Raji (cell line): ENCODE results near the gene TPX2.

ENCODE experiments used
- POLR2A ChIP-seq: IDR thresholded peaks from 2 replicates; pipeline ENCODE4 v1.6.1; 2011; ENCODE audit warnings: low read depth, low read length, control low read depth; ENCODE audit not compliant: insufficient read depth

TPX2 gene

DNA sequence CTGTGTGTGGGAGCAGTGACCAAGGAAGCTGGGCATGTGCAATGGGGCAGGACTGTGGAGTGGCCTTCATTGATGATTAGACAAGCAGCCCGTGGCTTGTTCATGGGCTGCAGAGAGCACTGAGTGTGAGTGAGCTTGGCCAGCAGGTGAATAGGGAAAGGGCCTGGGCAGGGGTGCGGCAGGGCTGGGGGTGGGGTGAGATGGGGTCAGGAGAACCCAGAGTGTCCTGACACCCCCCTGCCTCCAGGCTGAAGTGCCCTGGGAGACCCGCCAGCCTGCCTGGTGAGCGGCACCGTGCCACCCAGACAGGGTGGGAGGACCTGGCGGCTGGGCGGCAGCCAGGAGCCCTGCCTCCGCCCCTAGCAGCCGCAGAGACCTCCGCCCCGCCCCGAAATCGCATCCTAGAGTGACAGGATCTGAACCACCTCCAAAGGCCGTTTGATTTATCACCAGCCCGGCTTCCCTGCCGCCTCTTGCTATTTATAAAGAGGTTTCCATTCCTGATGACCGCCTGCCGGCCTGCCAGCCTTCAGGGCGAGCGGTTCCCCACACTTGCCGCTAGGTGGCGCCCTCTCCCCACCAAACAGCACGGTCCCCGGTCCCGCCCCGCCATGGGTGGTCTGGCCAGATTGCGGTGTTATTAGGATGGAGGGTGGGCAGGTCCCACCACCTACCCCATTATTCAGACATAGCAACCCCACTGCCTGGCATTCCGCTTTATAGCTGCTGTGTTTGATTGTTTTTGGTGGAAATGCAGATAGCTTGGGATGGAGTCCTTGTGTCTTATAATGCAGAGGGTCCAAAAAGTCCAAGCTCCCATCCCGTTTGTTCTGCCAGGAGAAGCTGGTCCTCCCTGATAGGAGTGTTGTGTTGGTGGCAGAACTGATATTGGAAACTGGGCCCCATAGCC lies 83.6 kb downstream of the TPX2 start:
- no peak for TF ChIP-seq POLR2A

DNA sequence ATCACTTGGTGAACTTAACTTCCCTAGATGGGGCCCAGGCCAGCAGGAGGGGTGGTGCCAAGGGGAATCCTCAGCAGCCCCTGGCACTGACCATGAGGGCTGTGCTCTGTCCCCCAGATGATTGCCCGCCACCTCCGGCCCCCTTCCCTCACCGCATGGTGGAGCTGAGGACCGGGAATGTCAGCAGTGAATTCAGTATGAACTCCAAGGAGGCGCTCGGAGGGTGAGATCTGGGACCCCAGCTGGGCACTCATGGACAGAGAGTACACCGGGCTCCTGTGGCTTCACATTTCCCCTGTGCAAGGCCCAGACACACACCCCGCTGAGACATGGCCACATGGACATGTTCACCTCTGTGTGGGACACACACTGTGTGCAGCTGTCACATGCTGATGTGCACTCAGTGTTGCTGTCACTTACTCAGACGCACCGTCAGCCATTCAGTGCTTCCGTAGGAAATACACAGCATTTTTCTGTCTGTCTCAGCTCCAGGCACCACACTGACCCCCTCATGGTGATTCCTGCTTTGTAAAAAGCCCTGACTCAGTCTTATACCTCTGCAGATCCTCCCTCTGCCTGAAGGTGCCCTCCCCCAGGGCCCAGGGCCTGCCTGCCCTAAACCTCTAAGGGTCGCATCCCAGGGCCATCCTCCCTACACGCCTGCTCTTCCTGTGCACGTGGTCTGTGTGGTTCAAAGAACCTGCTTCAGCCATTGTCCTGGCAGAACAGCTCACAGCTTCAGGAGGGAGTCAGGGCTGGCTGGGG lies 84.5 kb downstream of the TPX2 start:
- TF ChIP-seq POLR2A, result no peak

GRCh38 chr20:31824125-31824485 lies 85.0 kb downstream of the TPX2 start:
- TF ChIP-seq POLR2A, result no peak

DNA sequence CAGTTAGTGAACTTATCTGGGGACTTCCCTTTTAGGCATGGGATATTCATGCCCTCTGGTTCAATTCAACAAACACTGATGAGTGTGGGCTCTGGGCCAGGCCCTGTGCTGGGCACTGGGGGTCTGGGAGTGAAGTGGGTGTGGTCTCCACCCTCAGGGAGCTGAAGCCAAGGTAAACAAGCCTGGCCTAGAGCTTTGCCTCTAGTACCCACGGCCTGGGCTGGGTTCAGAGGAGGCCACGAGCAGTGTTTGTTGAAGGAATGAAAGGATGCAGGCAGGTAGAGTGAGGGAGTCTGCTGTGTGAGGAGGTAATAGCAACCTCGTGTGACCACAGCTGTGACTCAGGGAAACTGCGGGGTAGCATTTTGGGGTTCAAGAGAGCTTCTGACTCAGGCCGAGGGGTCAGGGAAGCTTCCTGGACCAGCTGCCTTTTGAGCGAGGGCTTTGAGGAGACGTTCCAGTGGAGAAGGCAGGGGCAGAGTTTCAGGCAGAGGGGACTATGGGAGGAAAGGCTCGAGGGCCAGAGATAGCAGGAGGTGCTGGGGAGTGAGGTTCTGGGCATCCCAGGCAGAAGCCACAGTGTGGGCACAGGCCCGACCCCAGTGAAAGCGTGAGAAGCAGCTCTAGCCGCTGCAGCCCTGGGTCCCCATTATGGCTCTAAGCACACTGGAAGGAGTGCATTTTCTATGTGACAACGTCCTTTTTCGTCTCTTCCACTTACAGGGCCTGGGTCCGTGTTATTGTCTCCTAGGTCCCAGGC lies 85.6 kb downstream of the TPX2 start:
- no peak for TF ChIP-seq POLR2A

DNA sequence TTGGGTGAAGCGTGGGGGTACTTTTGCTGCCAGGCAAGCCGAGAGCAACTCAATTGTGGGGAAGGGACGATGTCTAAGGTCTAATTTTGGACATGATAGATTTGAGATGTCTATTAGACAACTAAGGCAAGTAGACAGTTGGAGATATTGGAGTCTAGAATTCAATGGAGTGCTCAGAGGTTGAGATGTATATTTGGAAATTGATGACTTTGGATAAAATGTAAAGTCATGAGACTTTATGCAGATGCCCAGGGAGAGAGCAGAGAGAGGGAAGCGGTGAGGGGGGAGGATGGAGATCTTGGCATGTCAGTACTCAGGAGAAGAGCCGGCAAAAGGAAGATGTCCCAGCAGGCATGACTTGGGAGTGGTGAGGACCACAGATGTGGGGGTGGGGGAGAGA lies 87.0 kb downstream of the TPX2 start:
- no peak for TF ChIP-seq POLR2A

GRCh38 chr20:31827059-31827458 lies 88.0 kb downstream of the TPX2 start:
- TF ChIP-seq POLR2A, result no peak

GRCh38 chr20:31829731-31830130 lies 90.6 kb downstream of the TPX2 start:
- TF ChIP-seq POLR2A, result no peak

GRCh38 chr20:31830406-31830981 lies 91.4 kb downstream of the TPX2 start:
- TF ChIP-seq POLR2A, result no peak

GRCh38 chr20:31831211-31831610 lies 92.1 kb downstream of the TPX2 start:
- no peak for TF ChIP-seq POLR2A

DNA sequence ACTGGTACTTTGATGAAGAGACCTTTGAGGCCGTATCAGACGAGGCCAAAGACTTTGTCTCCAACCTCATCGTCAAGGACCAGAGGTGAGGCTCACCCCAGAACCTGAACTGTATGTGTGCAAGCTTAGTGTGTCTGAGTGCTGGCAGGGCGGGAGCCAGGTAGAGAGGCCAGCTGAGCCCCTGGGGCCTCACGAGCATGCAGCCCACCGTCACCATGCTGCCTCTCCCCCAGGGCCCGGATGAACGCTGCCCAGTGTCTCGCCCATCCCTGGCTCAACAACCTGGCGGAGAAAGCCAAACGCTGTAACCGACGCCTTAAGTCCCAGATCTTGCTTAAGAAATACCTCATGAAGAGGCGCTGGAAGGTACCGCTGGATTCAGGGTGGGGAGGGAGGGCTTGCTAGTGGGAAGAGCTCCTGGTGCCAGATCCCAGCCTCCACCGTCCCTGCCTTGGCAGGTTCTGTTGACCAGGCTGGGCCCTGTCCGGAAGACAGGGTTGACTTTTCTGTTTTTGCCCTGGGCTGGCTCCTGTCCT lies 92.7 kb downstream of the TPX2 start:
- TF ChIP-seq POLR2A, result no peak

DNA sequence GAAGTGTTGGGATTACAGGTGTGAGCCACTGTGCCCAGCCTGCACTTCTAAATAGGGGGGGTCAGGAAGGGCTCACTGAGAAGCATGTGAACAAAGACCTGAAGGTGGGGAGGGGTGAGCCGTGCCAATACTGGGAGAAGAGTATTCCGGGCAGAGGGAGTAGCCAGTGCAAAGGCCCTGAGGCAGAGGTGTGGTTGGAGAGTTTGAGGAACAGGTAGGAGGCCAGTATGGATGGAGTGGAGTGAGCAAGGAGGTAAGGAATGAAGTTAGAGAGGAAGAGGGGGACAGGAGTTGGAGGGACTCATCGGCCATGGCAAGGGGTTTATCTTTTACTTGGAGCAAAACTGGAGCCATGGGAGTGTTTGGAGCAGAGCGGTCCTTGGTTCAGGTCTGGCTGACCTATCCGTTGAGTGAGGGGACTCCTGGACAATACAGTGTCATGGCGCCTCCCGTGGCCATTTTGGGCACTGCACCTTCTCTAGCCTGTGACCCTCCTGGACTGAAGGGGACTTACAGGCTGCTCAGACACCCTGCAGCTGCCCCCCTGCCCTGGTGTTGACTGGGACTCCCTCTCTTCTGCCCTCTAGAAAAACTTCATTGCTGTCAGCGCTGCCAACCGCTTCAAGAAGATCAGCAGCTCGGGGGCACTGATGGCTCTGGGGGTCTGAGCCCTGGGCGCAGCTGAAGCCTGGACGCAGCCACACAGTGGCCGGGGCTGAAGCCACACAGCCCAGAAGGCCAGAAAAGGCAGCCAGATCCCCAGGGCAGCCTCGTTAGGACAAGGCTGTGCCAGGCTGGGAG lies 94.2 kb downstream of the TPX2 start:
- TF ChIP-seq POLR2A, result no peak

DNA sequence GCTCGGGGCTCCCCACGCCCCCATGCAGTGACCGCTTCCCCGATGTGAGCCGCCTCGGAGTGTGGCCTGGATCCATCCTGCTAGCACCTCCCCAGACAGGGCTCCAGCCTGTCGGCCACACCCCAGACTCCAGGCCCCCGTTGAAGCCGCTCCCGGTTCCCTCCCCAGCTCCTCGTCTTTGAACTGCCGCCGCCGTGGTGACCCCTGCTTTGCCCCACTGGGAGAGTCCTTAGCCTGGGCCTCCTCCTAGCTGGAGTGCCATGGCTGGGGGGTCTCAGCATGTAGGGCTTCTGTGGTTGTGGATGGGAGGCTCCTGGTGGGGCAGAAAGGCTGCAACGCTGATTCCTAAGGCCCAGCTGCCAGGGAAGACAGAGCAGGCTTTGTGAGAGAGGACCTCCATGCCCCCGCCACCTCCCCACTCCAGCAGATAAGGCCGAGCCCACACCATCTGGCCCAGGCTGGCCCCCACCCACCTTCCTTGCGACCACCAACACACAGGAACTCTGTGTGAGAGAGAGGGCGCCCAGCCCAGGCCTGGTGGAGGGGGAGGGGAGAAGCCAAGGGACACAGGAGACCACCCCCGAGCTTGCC lies 94.9 kb downstream of the TPX2 start:
- TF ChIP-seq POLR2A, result no peak

DNA sequence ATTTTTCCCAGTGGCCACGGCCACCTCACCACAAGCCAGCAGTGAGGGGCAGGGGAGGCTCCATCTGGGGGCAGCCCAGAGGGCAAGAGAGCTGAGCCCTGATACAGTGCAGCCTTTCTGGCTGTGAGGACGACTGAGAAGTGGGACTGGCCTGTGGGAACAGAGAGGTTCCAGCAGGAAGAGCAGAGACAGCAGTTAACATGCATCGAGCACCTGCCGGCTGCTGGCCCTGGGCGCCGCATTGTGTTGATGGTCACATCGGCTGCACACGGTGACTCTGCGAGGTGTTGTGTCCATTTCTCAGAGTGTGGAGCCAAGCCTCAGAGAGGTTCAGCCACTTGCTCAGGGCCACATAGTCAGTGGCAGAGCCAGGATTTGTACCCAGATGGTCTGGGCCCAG lies 96.5 kb downstream of the TPX2 start:
- no peak for TF ChIP-seq POLR2A

- no peak for TF ChIP-seq POLR2A
These were observed 97.1 kb downstream of the TPX2 start for GRCh38 chr20:31835977-31836852.
